ENCODE results near the gene COL12A1. TPM values are rescaled to one million over a fixed set of nuclear protein-coding genes. Genes with fewer than 3 reads are reported as not detected.

Gene COL12A1
- total RNA-seq, 1 donor from 2014 or later = 24.3 TPM

DNA sequence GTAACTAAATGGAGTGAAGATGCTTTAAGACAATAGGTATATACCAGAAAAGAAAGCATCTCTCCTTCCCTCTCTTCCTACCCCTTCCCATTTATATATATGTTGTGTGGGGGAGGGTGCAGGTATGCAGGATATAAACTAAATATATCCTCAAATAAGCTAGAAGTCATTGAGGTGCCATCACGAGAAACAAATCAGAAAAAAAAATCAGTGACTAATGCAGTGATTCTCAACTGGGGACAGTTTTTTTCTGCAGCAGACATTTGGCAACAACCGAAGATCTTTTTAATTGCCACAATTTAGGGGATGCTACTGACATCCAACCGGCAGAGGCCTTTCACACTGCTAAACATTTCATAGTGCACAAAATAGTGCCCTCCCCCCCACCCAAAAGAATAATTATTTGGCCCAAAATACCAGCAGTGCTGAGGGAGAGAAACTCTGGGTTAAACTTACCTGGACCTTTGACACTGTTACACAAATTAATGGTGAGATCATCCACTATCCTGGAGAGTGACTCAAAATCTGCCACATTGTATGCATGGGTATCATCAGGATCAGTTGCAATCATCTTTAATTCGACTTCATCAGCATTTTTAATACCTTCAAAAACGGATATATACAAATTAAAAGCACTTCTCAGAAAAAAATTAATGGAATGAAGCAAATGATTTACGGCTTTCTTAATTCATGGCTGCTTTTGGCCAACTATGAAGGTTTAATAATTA lies 55.0 kb downstream of the COL12A1 start:
- TF ChIP-seq, protein P1, sequence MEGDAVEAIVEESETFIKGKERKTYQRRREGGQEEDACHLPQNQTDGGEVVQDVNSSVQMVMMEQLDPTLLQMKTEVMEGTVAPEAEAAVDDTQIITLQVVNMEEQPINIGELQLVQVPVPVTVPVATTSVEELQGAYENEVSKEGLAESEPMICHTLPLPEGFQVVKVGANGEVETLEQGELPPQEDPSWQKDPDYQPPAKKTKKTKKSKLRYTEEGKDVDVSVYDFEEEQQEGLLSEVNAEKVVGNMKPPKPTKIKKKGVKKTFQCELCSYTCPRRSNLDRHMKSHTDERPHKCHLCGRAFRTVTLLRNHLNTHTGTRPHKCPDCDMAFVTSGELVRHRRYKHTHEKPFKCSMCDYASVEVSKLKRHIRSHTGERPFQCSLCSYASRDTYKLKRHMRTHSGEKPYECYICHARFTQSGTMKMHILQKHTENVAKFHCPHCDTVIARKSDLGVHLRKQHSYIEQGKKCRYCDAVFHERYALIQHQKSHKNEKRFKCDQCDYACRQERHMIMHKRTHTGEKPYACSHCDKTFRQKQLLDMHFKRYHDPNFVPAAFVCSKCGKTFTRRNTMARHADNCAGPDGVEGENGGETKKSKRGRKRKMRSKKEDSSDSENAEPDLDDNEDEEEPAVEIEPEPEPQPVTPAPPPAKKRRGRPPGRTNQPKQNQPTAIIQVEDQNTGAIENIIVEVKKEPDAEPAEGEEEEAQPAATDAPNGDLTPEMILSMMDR (IDR thresholded peaks at IDR 0.05; ENCODE audit: insufficient read depth, low read length, poor library complexity, severe bottlenecking) = no peak
- no peaks in the 10 kb centered on the region for H3K36me3 ChIP-seq (ENCODE audit: control insufficient read depth, insufficient read depth, low read length)
- no peak overlapping the region for H3K4me3 ChIP-seq (ENCODE audit: low read depth, low read length)
- DNase-seq (ENCODE audit: low read depth) = no peak
- H3K27me3 ChIP-seq (ENCODE audit: control insufficient read depth, insufficient read depth, low read length) = no peaks in the 10 kb centered on the region

DNA sequence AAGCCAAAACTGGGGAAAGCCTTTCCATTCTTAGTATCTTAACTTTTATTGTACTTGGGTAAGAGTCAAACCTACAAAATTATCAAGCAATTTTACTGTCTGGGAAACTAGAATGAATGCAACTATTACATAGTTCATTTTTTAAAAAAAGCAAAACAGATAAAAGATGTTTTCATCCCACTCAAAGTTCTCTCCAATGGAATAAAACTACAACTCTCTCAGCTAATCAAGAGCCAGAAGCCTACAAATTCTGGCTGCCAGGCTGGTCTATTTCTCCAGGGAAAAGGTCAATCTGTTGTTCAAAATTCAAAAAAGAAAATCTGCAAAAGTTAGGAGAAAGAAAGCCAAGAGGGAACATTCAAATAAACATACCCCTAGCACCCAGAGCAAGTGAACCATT lies 56.2 kb downstream of the COL12A1 start:
- Histone ChIP-seq H3K4me3 (ENCODE audit: low read depth, low read length) (no peak overlapping the region), H3K36me3 (ENCODE audit: control insufficient read depth, insufficient read depth, low read length) (no peaks in the 10 kb centered on the region), H3K27me3 (ENCODE audit: control insufficient read depth, insufficient read depth, low read length) (no peaks in the 10 kb centered on the region)
- TF ChIP-seq, protein P1 (IDR thresholded peaks at IDR 0.05; ENCODE audit: insufficient read depth, low read length, poor library complexity, severe bottlenecking) = no peak
- DNase-seq (ENCODE audit: low read depth) = no peak

DNA sequence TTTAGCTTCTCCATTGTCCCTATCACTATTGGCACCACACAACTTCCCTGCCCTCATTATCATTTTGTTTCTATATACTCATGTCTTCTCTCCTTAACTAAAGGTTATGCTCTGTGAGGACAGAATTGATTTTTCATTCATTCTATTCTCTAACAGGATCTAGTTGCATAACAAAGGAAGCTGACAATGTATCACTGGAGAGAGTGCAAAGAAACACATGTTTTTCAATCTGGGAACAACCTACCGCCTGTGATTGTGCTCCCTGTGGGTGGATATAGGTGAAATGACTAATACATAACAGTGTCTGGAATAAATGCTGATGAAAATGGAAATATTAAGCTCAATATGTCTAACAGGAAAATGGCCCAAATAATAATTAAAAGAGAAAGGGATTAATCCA lies 56.6 kb downstream of the COL12A1 start:
- no peaks in the 10 kb centered on the region for H3K36me3 ChIP-seq (ENCODE audit: control insufficient read depth, insufficient read depth, low read length)
- no peak for DNase-seq (ENCODE audit: low read depth)
- H3K27me3 ChIP-seq (ENCODE audit: control insufficient read depth, insufficient read depth, low read length) = no peaks in the 10 kb centered on the region
- TF ChIP-seq, protein P1 (IDR thresholded peaks at IDR 0.05; ENCODE audit: insufficient read depth, low read length, poor library complexity, severe bottlenecking) = no peak
- no peak overlapping the region for H3K4me3 ChIP-seq (ENCODE audit: low read depth, low read length)

DNA sequence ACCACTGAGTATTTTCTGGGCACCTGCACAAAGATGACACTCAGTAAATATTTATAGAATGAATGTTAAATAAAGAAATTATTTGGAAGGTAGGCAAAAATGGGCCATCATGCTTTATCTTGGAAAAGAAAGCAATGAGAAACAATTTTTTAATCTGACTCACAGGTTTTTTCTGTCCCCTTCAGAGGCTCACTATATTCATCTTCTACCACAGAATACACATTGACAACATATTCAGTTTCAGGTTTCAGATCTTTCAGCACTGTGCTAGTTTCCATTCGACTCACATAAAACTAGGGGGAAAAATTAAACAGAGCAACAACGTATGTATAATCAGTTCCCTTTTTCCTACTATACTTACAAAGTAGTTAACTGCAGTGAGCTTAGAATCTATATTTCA lies 58.3 kb downstream of the COL12A1 start:
- no peaks in the 10 kb centered on the region for H3K27me3 ChIP-seq (ENCODE audit: control insufficient read depth, insufficient read depth, low read length)
- no peaks in the 10 kb centered on the region for H3K36me3 ChIP-seq (ENCODE audit: control insufficient read depth, insufficient read depth, low read length)
- DNase-seq (ENCODE audit: low read depth) = no peak
- TF ChIP-seq, protein P1 (IDR thresholded peaks at IDR 0.05; ENCODE audit: insufficient read depth, low read length, poor library complexity, severe bottlenecking) = no peak
- H3K4me3 ChIP-seq (ENCODE audit: low read depth, low read length) = no peak overlapping the region

DNA sequence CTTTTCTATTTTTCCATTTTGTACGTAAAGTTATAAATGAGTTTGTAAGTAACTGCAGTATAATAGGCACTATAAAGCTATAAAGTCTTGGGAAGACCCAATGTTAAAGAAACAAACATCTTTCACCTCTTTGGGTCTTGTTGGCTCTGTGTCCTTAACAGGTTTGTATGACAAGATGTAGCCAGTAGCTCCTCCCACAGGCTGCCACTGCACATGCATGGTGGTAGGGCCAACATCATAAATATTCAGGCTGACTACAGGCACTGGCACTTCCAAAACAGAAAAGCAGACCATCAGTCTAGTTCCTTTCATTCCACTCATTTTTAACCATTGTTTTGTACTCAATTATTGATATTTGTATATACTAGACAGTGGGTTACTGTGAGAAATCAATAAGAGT lies 59.9 kb downstream of the COL12A1 start:
- Histone ChIP-seq H3K4me3 (ENCODE audit: low read depth, low read length) (no peak overlapping the region), H3K27me3 (ENCODE audit: control insufficient read depth, insufficient read depth, low read length) (no peaks in the 10 kb centered on the region), H3K36me3 (ENCODE audit: control insufficient read depth, insufficient read depth, low read length) (no peaks in the 10 kb centered on the region)
- no peak for DNase-seq (ENCODE audit: low read depth)
- TF ChIP-seq, protein P1 (IDR thresholded peaks at IDR 0.05; ENCODE audit: insufficient read depth, low read length, poor library complexity, severe bottlenecking) = no peak

DNA sequence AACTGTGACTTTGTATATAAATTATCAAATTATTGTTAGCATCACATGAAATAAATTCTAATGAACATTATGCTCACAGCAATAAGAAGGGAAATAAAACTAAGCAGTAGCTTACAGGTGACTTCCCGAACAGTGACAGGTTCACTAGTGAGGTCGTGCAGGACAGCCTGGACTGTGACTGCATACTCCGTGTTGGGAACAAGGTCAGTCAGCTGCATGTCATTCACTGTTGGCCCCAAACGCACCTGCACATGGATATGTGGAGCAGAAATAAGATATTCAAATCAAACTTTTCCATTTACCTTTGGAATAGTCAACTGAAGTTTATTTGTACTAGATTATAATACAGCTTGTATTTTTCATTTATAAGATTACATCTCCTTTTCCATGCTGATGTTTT lies 60.6 kb downstream of the COL12A1 start:
- no peaks in the 10 kb centered on the region for H3K36me3 ChIP-seq (ENCODE audit: control insufficient read depth, insufficient read depth, low read length)
- H3K4me3 ChIP-seq (ENCODE audit: low read depth, low read length) = no peak overlapping the region
- TF ChIP-seq, protein P1 (IDR thresholded peaks at IDR 0.05; ENCODE audit: insufficient read depth, low read length, poor library complexity, severe bottlenecking) = no peak
- no peak for DNase-seq (ENCODE audit: low read depth)
- no peaks in the 10 kb centered on the region for H3K27me3 ChIP-seq (ENCODE audit: control insufficient read depth, insufficient read depth, low read length)
